BLaER1 (cell line): Measurements from ENCODE around the gene SLMAP.

Source experiments
- H3K27ac ChIP-seq: shearing (Covaris generic); formaldehyde crosslinking; 2 replicates; pipeline ENCODE4 v1.8.1; 2022
- H3K27me3 ChIP-seq: shearing (Covaris generic); formaldehyde crosslinking; 2 replicates; pipeline ENCODE4 v1.8.1; 2022
- H3K36me3 ChIP-seq: shearing (Covaris generic); formaldehyde crosslinking; 2 replicates; pipeline ENCODE4 v1.8.1; 2022
- H3K4me1 ChIP-seq: shearing (Covaris generic); formaldehyde crosslinking; 2 replicates; pipeline ENCODE4 v1.8.1; 2022
- H3K4me2 ChIP-seq: shearing (Covaris generic); formaldehyde crosslinking; 2 replicates; pipeline ENCODE4 v1.8.1; 2022
- H3K4me3 ChIP-seq: shearing (Covaris generic); formaldehyde crosslinking; 2 replicates; pipeline ENCODE4 v1.8.1; 2022
- H3K9ac ChIP-seq: shearing (Covaris generic); formaldehyde crosslinking; 2 replicates; pipeline ENCODE4 v1.8.1; 2022
- H3K9me3 ChIP-seq: shearing (Covaris generic); formaldehyde crosslinking; 2 replicates; pipeline ENCODE4 v1.8.1; 2022
- H4K20me1 ChIP-seq: shearing (Covaris generic); formaldehyde crosslinking; 2 replicates; pipeline ENCODE4 v1.8.1; 2022
- Cebpa-rat ChIP-seq: shearing (Covaris generic); IDR thresholded peaks from 2 replicates; pipeline ENCODE4 v1.8.1; 2022

Gene SLMAP

DNA sequence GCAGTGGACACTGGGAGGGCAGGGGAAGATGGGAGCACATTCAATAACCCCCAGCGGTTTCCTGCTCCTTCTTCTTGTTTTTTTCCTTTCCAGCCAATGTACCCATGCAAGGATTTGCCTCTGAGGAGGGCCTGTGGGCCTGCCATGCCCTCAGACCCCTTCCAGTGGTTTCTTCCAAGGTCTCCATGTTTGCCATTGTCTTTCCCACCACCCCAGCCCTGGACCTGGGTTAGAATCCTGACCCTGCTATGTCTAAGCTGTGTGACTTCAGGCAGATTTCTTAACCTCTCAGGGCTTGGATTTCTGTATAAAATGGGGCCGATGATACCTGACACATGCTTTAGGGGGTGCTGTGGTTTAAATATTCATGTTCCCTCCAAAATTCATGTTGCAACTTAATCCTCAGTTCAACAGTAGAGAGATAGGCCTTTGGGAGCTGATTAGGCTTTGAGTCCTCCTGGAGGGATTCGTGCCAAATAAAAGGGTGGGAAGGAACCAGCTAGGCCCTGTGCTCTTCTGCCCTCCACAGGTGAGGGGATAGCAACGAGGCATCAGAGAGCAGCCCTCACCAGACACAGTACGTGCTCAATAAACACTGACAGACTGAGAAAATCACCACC lies 205.8 kb downstream of the SLMAP start:
- no peak for TF ChIP-seq Cebpa-rat
- Histone ChIP-seq H3K9ac (no peak overlapping the region), H3K4me2 (no peak overlapping the region), H3K27me3 (no peaks in the 10 kb centered on the region), H3K4me1 (peaks cover 18% of the 10 kb centered on the region), H4K20me1 (no peaks in the 10 kb centered on the region), H3K9me3 (no peaks in the 10 kb centered on the region), H3K36me3 (no peaks in the 10 kb centered on the region), H3K27ac (no peak overlapping the region), H3K4me3 (no peak overlapping the region)

DNA sequence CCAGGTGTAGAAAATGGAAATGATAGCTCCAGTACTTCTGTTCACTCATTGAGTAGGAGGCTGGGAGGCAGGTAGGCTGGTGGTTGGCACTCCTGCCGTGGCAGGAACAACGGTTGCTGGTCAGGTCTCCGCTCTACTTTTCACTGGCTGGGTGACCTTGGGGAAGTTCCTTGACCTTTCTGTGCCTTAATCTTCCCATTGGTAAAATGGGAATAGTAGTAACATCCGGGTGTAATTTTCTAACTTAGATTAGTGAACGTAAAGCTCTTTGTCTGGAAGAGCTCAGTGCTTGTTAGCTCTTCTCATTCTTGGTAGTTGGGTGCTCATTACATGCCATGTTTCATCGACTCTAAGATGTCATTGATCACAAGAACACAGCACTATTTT lies 206.3 kb downstream of the SLMAP start:
- Histone ChIP-seq H4K20me1 (no peaks in the 10 kb centered on the region), H3K36me3 (no peaks in the 10 kb centered on the region), H3K4me3 (no peak overlapping the region), H3K27ac (no peak overlapping the region), H3K4me1 (peaks cover 20% of the 10 kb centered on the region), H3K4me2 (no peak overlapping the region), H3K9ac (no peak overlapping the region), H3K9me3 (no peaks in the 10 kb centered on the region), H3K27me3 (no peaks in the 10 kb centered on the region)
- TF ChIP-seq Cebpa-rat = no peak

DNA sequence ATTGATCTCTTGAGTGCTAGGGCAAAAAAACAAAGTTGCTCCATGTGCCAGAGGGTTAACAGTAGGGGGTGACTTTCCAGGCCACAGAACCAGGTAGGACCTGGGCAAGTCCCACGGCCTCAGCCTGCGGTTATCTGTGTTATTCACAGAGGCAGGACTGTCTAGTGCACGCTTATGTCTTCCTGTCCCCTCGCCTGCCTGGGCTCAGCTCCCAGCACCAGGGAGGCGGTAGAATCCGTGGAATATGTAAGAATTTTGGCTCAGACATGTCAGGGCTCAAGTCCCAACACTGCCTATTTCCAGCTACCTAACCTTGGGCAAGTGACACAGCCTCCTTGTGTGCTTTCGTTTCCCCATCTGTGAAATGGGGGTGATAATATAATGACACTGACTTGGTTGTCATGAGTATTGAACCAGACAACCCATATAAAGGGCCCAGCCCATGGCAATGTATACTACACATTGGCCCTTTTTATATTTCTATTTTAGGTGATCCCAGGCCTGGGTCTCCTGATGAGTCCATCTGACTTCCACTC lies 207.8 kb downstream of the SLMAP start:
- Histone ChIP-seq H4K20me1 (no peaks in the 10 kb centered on the region), H3K4me2 (no peak overlapping the region), H3K9ac (no peak overlapping the region), H3K4me3 (no peak overlapping the region), H3K9me3 (no peaks in the 10 kb centered on the region), H3K27me3 (no peaks in the 10 kb centered on the region), H3K36me3 (no peaks in the 10 kb centered on the region), H3K27ac (no peak overlapping the region), H3K4me1 (peaks cover 20% of the 10 kb centered on the region)
- TF ChIP-seq Cebpa-rat = no peak

DNA sequence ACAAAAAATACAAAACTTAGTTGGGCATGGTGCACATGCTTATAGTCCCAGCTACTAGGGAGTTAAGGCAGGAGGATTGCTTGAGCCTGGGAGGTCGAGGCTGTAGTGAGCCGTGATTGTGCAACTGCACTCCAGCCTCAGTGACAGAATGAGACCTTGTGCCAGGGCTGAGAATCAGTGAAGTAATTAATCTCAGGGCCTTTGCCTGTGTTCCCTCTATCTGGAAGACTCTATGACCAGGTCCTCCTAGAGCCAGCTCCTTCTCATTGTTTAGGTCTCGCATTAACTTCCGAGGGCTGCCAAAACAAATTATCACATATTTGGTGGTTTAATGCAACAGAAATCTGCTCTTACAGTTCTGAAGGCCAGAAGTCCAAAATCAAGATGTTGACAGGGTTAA lies 210.7 kb downstream of the SLMAP start:
- Histone ChIP-seq H3K4me2 (no peak overlapping the region), H3K9me3 (no peaks in the 10 kb centered on the region), H3K36me3 (no peaks in the 10 kb centered on the region), H3K27me3 (no peaks in the 10 kb centered on the region), H3K4me3 (no peak overlapping the region), H4K20me1 (no peaks in the 10 kb centered on the region), H3K27ac (no peak overlapping the region), H3K4me1 (peaks cover 15% of the 10 kb centered on the region), H3K9ac (no peak overlapping the region)
- TF ChIP-seq Cebpa-rat = no peak

DNA sequence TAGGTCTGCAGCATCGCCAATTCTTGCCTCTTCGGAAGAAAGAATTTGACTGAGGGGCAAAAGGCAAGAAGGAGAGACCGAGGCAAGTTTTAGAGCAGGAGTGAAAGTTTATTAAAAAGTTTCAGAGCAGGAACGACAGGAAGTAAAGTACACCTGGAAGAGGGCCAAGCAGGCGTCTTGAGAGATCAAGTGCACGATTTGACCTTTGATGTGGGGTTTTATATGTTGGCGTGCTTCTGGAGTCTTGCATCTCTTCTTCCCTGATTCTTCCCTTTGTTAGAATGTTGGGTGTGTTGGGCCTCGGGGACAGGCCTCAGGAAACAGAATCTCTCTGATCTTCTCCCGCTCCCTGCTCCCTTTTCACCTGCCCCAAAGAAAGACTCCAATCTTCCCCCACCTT lies 211.5 kb downstream of the SLMAP start:
- no peak overlapping the region for H3K27ac ChIP-seq
- no peak overlapping the region for H3K4me3 ChIP-seq
- TF ChIP-seq Cebpa-rat = no peak
- no peaks in the 10 kb centered on the region for H3K9me3 ChIP-seq
- H3K27me3 ChIP-seq = no peaks in the 10 kb centered on the region
- peaks cover 23% of the 10 kb centered on the region for H3K4me1 ChIP-seq
- no peak overlapping the region for H3K9ac ChIP-seq
- H4K20me1 ChIP-seq = no peaks in the 10 kb centered on the region
- peak overlapping the region; percentile 45 for H3K4me2 ChIP-seq
- H3K36me3 ChIP-seq = no peaks in the 10 kb centered on the region

DNA sequence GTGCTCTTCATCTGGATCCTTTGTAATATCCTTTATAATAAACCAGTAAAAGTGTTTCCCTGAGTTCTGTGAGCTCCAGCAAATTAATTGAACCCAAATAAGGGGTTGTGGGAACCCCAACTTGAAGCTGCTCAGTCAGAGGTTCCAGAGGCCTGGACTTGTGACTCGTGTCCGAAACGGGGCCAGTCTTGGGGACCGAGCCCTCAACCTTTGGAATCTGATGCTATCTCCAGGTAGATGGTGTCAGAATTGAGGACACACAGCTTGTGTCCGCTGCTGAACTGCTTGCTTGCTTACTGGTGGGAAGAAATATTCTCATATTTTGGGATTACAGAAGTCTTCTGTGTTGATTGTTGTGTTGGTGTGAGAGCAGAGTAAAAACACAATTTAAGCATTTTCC lies 212.4 kb downstream of the SLMAP start:
- H3K4me2 ChIP-seq = no peak overlapping the region
- no peak overlapping the region for H3K27ac ChIP-seq
- H3K9ac ChIP-seq = no peak overlapping the region
- no peaks in the 10 kb centered on the region for H4K20me1 ChIP-seq
- H3K4me1 ChIP-seq = peaks cover 29% of the 10 kb centered on the region
- no peaks in the 10 kb centered on the region for H3K27me3 ChIP-seq
- no peak overlapping the region for H3K4me3 ChIP-seq
- no peak for TF ChIP-seq Cebpa-rat
- no peaks in the 10 kb centered on the region for H3K36me3 ChIP-seq
- H3K9me3 ChIP-seq = no peaks in the 10 kb centered on the region

DNA sequence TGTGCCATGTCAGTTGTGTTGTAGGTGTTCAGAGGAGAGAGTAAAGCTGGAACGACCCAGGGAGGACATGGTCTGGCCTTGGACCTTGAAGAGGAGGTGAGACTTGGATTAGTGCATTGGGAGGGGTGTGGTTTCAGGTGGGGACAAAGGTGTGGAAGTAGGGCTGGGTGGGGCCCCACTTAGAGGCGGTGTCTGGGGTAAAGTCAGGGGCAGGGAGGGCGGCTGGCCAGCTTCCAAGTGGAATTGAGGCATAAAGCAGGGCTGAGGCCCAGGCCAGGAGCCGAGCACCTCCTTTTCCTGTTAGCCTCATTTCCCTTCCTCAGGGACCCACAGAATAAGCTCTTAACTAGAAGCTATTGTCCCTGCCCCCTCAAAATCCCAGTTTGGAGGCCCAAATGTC lies 215.9 kb downstream of the SLMAP start:
- Histone ChIP-seq H3K9me3 (no peaks in the 10 kb centered on the region), H3K36me3 (no peaks in the 10 kb centered on the region), H3K27me3 (no peaks in the 10 kb centered on the region), H3K9ac (no peak overlapping the region), H3K4me1 (peaks cover 33% of the 10 kb centered on the region), H4K20me1 (no peaks in the 10 kb centered on the region), H3K4me2 (peak overlapping the region; percentile 52), H3K27ac (no peak overlapping the region), H3K4me3 (no peak overlapping the region)
- TF ChIP-seq Cebpa-rat = no peak

DNA sequence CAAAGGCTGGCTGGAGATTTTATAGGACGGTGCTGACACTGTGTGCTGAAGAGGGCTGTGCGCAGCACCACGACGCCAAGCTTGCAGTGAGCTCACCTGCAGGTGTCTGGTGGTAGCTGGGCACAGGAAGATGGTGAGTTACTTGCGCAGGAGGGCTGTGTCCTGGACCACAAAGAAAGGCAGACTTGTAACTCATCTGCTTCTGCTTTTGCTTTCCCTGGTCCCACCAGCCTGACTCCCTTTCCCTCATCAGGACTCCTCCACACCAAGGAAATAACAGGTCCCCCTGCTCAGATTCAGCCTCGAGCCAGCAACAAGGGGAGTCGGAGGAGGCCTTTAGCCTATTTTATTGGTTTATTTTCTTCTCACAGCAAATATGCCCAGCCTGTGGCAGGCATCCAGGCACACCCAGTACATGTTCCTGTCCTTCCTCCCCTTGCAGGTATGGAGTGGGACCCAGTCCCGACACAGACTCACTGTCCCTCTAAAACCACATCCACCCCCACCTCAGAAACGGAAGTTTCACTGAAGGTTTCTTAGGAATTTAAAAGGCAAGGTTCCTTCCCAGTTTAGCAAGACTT lies 216.5 kb downstream of the SLMAP start:
- Histone ChIP-seq H3K9ac (no peak overlapping the region), H3K36me3 (no peaks in the 10 kb centered on the region), H3K27ac (no peak overlapping the region), H3K4me2 (peak overlapping the region; percentile 52; the same call in 1 of the 2 replicates), H3K9me3 (no peaks in the 10 kb centered on the region), H3K27me3 (no peaks in the 10 kb centered on the region), H3K4me3 (no peak overlapping the region), H4K20me1 (no peaks in the 10 kb centered on the region), H3K4me1 (peaks cover 29% of the 10 kb centered on the region)
- no peak for TF ChIP-seq Cebpa-rat

DNA sequence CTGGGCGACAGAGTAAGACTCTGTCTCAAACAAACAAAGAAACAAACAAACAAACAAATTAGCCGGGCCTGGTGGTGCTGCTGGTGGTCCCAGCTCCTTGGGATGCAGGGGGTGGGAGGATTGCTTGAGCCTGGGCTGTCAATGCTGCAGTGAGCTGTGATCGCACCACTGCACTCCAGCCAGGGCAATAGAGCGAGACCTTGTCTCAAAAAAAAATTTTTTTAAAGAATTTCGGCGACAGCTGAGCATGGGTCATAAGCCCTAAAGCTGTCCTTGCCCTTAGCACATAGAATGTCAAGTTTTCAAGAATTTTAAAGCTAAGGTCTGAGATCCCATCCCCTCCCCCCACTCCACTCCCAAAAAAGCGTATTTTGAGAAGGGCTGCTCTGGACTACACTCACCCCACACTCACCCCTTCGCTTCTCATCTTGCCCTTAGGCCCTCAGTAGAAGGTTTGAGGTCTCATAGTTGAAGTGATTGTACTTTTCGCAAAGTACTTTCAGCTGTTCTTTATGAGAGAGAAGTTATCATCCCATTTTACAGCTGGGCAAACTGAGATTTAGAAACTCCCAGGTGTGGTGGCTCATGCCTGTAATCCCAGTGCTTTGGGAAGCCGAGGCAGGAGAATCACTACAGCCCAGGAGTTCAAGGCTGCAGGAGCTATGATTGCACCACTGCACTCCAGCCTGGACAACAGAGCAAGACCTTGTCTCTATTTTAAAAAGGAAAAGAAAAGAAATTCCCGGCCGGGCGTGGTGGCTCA lies 217.8 kb downstream of the SLMAP start:
- H4K20me1 ChIP-seq = no peaks in the 10 kb centered on the region
- H3K9ac ChIP-seq = no peak overlapping the region

DNA sequence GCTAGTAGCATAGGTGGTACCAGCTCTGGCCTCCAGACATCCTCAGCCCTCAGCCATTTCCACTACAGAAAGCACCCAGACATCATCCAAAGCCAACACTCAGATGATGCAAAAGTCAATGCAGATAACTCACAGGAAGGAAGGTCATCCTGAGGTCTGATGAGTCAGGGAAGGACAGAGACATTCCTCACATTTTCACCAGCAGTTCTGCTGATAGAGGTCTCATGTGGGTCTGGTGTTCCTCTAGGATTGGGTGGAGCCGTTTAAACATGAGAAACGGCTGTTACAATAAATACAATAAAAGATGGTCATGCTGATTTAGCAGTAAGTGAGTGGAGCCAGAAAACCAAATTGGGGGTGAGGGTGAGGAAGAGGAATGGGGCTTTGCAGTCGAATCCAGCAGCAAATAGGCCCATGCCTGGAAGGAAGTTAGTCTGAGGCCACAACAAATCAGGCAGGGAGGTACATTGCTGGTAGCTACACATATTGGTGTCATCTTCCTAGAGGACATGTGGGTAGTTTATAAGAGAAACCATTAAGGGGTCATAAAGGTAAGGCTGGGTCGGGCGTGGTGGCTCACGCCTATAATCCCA lies 218.8 kb downstream of the SLMAP start:
- no peaks in the 10 kb centered on the region for H3K27me3 ChIP-seq
- peaks cover 26% of the 10 kb centered on the region for H3K4me1 ChIP-seq
- H3K9ac ChIP-seq = no peak overlapping the region
- H3K4me3 ChIP-seq = no peak overlapping the region
- H4K20me1 ChIP-seq = no peaks in the 10 kb centered on the region
- H3K4me2 ChIP-seq = no peak overlapping the region
- TF ChIP-seq Cebpa-rat = no peak
- H3K27ac ChIP-seq = no peak overlapping the region
- no peaks in the 10 kb centered on the region for H3K36me3 ChIP-seq
- H3K9me3 ChIP-seq = no peaks in the 10 kb centered on the region

More for the DNA sequence above, 217.8 kb downstream of the SLMAP start:
- H3K27me3 ChIP-seq = no peaks in the 10 kb centered on the region
- no peak overlapping the region for H3K27ac ChIP-seq
- H3K4me1 ChIP-seq = peaks cover 21% of the 10 kb centered on the region
- no peaks in the 10 kb centered on the region for H3K36me3 ChIP-seq
- 0 out of 2 replicates have a peak overlapping the region, but pooled peaks have one; percentile 7 for H3K4me2 ChIP-seq
- no peak overlapping the region for H3K4me3 ChIP-seq
- H3K9me3 ChIP-seq = no peaks in the 10 kb centered on the region
- no peak for TF ChIP-seq Cebpa-rat
